GM21423 (cell line): ENCODE results near the gene COA7.

Source experiments
- ATAC-seq: cut with Tn5 transposase; IDR thresholded peaks from one replicate; pipeline ENCODE4 v1.9.1; 2021; ENCODE audit warnings: mild to moderate bottlenecking, moderate library complexity; ENCODE audit not compliant: unreplicated experiment

COA7 gene

DNA sequence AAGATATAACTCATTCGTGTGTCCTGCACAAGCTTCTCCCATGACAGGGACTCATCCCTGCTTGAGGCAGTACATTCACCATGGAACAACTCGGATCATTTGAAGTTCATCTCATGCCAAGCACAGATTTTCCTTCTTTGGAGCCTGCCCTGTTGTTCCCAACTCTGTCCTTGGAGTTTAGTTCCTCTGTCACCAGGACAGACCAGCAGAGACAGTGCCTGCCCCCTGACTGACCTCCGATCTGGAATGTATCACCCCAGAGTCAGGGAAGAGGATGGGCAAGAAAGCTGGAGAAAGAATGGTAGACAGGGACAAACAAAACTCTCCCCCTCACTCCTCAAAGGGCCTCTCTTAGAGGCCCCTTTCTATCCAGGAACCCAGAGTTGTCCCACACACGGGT is 60.2 kb downstream of the COA7 start:
- no peak for ATAC-seq

DNA sequence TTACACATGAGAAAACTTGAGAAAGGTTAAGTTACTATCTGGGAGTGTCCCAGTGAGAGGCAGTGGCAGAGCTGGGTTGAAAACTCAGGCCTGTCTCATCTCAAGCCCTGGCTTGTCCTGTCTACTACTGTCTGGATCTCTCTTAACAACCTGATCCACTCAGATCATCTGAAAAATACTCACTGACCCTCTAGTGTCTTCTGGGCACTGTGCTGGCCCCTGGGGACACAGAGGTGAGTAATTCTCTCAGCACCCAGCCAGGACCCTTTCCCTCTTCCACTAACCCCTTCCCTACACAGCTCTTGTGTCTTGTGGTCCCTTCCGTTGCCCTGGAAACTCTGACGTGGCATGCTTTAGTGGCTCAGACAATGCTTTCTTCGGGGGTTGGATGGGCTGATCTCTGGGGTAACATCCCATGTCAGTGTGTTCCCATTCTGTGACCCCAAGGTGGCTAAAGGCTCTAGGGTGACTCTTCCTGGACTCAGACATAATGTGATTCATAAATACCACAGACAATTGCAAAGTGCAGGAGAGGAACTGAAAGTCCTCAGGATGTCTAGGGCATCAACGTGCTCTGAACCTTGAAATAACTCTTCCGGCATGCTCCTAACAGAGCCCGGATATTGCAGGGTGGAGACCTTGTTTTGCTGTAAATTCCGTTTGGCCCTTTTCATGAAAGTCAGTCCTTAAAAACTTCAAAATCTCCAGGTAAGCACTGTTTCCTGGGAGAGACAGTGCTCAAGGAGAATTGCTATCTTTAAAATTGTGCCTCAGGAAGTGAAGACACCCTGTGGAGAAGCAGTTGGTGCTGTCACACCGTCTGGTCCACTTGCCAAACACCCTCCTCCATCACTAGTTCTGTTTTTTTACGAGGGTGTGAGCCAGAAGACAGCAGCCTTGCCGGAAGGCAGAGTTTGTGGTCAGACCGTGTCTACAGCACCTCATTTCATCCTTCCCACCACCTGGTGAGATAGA is 61.1 kb downstream of the COA7 start:
- ATAC-seq, result peak; percentile 79

DNA sequence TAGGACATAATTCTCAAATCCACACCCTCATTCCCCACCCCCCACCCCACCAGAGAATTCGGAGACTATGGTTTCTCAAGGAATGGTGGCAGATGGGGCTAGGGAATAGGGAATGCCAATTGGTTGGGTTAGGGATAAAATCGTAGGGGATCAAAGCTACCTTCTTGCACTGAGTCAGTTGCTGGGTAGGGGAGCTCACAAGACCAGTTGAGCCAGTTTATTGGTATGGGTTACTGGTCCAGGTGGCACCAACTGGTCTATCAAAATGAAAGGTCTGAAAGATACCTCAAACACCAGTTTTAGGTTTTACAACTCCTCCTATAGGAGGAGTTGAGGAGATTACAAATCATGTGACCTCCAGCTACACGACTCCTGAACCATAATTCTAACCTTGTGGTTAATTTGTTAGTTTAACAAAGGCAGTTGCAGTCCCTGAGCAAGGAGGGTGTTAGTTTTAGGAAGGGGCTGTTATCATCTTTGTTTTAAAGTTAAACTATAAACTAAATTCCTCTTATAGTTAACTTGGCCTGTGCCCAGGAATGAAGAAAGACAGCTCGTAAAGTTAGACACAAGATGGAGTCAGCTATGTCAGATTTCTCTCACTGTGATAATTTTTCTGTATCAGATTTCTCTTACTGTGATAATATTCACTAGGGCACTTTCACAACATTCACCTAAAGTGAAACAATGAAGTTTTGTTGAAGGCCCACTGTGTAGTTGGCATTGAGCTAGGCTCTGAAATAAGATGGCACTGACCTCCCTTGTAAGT is 62.6 kb downstream of the COA7 start:
- no peak for ATAC-seq
